GM19043 (cell line): ENCODE measurements around the gene MYO1A.
"Not testable (repeated sequence)": the region's sequence is repeated elsewhere in the genome, so short reads cannot be mapped to it uniquely, and the experiment has no call there.

Source experiments
- ATAC-seq: cut with Tn5 transposase; IDR thresholded peaks from one replicate; pipeline ENCODE4 v1.9.1; 2021; ENCODE audit warnings: low read depth; ENCODE audit not compliant: unreplicated experiment

The MYO1A gene

GRCh38 chr12:56996793-56997545 lies 53.0 kb downstream of the MYO1A start:
- ATAC-seq = no peak

DNA sequence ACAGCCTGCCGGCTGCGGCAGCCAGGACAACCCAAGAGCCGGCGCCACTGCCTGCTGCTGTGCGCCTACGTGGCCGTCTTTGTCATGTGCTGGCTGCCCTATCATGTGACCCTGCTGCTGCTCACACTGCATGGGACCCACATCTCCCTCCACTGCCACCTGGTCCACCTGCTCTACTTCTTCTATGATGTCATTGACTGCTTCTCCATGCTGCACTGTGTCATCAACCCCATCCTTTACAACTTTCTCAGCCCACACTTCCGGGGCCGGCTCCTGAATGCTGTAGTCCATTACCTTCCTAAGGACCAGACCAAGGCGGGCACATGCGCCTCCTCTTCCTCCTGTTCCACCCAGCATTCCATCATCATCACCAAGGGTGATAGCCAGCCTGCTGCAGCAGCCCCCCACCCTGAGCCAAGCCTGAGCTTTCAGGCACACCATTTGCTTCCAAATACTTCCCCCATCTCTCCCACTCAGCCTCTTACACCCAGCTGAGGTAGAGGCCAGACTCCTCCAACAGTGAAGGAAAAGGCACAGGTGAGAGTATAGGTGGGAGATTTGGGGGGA lies 53.9 kb downstream of the MYO1A start:
- ATAC-seq = no peak

DNA sequence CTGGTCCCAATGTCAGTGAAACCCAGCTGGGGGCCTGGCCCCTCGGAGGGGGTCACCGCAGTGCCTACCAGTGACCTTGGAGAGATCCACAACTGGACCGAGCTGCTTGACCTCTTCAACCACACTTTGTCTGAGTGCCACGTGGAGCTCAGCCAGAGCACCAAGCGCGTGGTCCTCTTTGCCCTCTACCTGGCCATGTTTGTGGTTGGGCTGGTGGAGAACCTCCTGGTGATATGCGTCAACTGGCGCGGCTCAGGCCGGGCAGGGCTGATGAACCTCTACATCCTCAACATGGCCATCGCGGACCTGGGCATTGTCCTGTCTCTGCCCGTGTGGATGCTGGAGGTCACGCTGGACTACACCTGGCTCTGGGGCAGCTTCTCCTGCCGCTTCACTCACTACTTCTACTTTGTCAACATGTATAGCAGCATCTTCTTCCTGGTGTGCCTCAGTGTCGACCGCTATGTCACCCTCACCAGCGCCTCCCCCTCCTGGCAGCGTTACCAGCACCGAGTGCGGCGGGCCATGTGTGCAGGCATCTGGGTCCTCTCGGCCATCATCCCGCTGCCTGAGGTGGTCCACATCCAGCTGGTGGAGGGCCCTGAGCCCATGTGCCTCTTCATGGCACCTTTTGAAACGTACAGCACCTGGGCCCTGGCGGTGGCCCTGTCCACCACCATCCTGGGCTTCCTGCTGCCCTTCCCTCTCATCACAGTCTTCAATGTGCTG lies 54.6 kb downstream of the MYO1A start:
- ATAC-seq = no peak

DNA sequence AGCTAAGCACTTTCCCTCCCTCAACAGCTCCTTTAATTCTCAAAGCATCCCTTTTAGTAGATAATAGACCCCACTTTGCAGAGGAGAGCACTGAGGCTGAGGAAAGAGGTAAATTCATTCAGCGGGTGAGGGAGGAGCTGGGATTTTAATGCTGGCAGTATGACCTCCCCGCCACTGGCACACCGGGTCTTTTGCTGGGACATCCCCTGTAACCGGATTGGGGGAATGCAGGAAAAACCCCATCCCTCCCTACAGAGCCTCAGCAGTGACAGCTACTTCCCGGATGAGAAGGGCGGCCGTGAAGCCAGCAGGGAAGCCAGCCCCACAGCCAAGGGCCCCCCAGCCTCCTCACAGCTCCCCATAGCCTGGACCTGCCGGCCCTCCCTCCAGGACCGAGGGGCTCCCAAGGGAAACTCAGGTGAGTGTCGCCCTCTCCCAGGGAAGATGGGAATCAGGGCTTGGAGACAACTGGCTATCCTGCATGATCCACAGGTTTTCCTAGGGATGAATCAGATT lies 55.6 kb downstream of the MYO1A start:
- no peak for ATAC-seq

DNA sequence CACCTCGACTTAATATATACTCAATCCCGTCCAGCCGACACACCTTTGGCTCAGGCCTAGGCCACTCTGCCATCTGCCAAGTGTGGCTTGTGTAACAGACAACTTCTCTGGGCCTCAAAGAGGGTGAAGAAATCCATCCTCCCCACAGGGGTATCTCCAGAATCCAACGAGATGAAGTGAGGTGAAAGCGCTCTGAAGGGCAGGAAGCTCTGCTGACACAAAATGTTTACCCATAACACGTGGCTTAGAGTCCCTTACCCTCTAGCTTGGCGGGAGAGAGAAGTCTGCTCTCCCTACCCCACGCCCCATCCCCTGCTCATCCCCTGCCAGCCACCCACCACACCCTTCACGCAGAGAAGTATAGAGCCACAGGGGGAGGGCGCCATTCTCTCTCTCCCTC lies 56.6 kb downstream of the MYO1A start:
- no peak for ATAC-seq

GRCh38 chr12:56991319-56992246 lies 58.3 kb downstream of the MYO1A start:
- no peak for ATAC-seq

- ATAC-seq = no peak
These were observed 59.1 kb downstream of the MYO1A start for GRCh38 chr12:56990648-56991318.

DNA sequence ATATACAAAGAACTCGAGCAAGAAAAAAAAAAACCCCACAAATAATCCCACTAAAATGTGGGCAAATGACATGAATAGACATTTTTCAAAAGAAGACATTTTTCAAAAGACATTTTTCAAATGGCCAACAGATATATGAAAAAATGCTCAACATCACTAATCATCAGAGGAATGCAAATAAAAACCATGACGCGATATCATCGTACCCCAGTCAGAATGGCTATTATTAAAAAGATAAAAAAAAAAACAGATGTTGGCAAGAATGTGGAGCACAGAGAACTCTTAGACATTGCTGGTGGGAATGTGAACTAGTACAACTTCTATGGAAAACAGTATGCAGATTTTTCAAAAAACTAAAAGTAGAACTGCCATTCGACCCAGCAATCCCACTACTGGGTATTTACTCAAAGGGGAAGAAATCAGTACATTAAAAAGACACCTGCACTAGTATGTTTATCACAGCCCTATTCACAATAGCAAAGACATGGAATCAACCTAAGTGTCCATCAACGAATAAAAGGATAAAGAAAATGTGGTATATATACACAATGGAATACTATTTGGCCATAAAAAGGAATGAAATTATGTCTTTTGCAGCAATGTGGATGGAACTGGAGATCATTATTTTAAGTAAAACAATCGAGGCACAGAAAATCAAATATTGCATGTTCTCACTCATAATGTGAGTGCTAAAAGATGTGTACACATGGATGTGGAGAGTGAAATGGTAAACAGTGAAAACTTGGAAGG lies 59.9 kb downstream of the MYO1A start:
- ATAC-seq = no peak

DNA sequence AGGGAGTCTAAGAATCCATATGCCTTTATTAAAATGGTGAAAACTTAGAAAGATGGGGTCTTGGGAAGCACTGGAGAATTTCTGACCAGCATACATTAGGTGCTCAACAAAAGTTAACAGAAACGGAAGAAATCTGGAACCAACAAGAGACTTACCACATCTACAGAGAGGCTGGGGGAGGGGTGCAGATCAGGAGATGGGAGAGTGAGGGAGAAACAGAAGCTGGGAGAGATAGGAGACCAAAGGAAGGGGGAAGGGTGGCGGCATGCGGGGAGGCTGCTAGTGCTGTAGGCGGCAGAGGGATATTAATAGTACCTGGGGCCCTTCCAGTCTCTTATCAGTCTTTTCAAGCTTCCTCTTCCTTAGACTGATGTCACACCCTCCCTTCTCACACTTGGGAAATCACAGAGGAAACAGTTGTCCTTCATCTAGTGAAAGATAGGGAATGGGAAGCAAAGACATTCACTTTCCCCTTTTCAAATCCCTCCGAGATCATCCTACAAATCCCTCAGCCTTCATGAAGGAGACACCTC lies 61.7 kb downstream of the MYO1A start:
- ATAC-seq = no peak

GRCh38 chr12:56987551-56988053 lies 62.3 kb downstream of the MYO1A start:
- no peak for ATAC-seq

- ATAC-seq = no peak
These were observed 62.9 kb downstream of the MYO1A start for GRCh38 chr12:56987011-56987410.

DNA sequence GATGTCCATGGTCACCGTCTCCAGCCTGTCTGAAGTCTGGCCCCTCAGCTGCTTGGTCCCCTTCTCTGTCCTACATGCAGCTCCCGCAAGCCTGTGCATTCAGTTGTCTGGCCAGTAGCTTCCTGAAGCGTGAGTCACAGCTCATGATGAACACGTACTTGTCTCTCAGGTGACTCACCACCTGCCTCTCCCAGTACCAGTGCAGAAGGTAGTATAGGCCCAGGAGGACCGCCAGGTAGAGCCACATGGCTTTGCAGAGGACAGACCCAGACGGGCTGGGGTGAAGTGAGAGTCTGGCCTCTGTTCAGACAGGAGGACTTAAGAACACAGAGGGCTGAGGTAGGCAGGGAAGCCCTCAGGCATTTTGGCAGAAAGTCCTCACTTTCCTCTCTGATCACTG lies 64.2 kb downstream of the MYO1A start:
- ATAC-seq = not testable (repeated sequence)

DNA sequence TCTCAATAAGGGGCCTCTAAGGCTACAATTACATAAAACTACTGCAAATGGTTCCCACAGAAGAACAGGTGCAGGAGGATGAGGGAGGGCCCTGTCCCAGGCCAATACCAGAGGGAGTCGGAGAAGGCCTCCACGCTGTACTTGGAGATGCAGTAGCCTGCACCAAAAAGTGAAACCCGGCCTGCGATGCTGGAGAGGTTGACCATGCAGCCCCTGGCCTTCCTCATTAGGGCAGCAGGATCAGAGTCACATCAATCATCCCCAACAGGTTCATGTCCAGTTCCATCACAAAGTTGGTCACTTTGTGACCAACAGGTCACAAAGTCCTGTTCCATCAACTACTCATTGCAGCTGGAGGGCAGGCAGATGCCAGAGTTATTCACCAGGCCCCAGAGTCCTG lies 66.5 kb downstream of the MYO1A start:
- no peak for ATAC-seq

DNA sequence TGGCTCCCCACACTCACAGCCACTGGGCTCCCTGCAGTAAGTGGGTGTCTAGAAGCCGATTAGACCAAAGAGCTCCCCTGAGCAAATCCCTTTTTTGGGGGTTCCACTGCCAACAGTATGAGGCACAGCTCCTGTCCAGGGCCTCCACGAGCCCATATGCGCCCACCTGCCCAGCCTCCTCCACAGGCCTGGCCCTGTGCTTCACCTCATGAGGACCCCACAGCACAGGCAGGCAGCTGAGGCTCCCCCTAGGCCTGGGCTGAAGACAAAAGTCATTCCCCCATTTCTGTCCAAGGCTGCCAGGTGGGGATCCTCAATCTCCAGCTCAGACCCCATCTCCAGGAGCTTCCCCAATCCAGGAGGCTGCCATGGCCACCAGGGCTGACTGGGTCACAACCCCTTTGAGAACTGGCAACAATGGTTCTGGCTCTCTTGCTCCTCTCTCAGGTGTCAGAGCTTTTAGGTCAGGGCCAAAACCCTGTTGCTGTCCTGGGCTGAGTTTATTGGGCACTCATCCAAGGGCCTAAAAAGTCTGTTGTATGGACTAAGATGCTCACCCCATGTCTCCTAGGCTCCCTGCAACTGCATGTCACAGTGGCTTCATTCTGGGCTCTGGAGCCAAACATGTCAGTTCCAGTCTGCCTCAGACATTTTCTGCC lies 67.2 kb downstream of the MYO1A start:
- ATAC-seq = not testable (repeated sequence)

GRCh38 chr12:56980941-56981530 lies 68.9 kb downstream of the MYO1A start:
- no peak for ATAC-seq

DNA sequence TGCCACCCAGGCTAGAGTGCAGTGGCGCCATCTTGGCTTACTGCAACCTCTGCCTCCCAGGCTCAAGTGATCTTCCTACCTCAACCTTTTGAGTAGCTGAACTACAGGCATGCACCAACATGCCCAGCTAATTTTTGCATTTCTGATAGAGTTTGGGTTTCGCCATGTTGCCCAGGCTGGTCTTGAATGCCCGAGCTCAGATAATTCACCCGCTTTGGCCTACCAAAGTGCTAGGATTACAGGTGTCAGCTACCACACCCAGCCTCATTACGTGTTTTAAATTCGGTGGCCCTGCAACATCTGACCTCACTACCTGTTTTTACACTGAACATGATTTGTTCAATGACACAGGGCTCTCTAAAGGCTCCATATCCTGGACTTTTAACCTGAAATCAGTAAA lies 69.7 kb downstream of the MYO1A start:
- ATAC-seq = no peak

GRCh38 chr12:56979628-56980027 lies 70.3 kb downstream of the MYO1A start:
- ATAC-seq = no peak
